NCI-H82 (cell line): ENCODE results near the gene RABL6.
"Not testable (repeated sequence)": the region's sequence is repeated elsewhere in the genome, so short reads cannot be mapped to it uniquely, and the experiment has no call there.

ENCODE experiments used
- DNase-seq: peaks from one replicate; lab custom pipeline; 2025; lab: John Stamatoyannopoulos, UW

The RABL6 gene, protein sequence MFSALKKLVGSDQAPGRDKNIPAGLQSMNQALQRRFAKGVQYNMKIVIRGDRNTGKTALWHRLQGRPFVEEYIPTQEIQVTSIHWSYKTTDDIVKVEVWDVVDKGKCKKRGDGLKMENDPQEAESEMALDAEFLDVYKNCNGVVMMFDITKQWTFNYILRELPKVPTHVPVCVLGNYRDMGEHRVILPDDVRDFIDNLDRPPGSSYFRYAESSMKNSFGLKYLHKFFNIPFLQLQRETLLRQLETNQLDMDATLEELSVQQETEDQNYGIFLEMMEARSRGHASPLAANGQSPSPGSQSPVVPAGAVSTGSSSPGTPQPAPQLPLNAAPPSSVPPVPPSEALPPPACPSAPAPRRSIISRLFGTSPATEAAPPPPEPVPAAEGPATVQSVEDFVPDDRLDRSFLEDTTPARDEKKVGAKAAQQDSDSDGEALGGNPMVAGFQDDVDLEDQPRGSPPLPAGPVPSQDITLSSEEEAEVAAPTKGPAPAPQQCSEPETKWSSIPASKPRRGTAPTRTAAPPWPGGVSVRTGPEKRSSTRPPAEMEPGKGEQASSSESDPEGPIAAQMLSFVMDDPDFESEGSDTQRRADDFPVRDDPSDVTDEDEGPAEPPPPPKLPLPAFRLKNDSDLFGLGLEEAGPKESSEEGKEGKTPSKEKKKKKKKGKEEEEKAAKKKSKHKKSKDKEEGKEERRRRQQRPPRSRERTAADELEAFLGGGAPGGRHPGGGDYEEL

GRCh38 chr9:136807281-136808074 lies at the start of gene RABL6:
Gene RABL6, plus strand, starts transcription at chr9:136807948. Its CDS starts 249 bp downstream, at chr9:136808197.
- DNase-seq, result peak; percentile 79

- no peak for DNase-seq
Measured at GRCh38 chr9:136759001-136759400, 48.7 kb upstream of the RABL6 start.

GRCh38 chr9:136759436-136760325 lies 48.1 kb upstream of the RABL6 start:
- no peak for DNase-seq

DNA sequence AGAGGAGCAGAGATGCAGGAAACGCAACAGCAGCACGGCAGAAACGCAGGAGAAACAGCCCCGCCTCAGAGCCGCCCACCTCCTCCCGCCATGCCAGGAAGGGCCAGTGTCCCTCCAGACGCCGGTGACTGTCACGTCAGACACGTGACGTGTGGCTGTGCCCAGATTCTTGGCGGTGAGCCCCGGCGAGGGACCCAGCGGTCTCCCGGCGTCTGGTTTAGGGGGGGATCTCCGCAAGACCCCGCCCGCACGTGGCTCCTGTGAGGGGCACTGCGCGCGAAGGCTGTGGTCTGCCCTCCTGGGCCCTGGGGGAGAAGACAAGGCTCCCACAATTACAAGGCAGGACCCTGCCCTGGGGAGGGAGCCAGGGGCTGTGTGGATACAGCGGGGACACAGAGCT lies 47.3 kb upstream of the RABL6 start:
- DNase-seq, result no peak

GRCh38 chr9:136760834-136761544 lies 46.8 kb upstream of the RABL6 start:
- peak; percentile 83 for DNase-seq

GRCh38 chr9:136761545-136761981 lies 46.2 kb upstream of the RABL6 start:
- DNase-seq, result no peak

- DNase-seq, result no peak
Measured at GRCh38 chr9:136762221-136762691, 45.5 kb upstream of the RABL6 start.

- DNase-seq, result peak; percentile 92
Measured at GRCh38 chr9:136762915-136763648, 44.7 kb upstream of the RABL6 start.

DNA sequence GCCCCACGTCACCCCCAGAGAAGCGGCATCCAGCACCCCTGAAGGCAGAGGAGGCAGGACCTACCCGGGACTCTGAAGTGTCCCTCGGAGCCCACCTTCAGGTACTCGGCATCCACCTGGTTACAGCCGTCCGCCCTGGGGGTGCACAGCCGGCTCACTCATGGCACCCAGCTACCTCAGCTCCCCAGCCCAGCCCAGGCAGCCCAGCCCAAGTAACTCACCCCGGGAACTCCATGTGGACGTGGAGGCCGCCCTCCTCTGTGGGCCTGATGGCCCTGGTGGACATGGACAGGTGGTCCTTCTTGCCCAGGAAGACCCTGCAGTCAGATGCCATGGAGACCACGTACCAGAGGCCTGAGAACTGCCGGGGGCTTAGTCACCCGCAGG lies 44.1 kb upstream of the RABL6 start:
- DNase-seq, result no peak

DNA sequence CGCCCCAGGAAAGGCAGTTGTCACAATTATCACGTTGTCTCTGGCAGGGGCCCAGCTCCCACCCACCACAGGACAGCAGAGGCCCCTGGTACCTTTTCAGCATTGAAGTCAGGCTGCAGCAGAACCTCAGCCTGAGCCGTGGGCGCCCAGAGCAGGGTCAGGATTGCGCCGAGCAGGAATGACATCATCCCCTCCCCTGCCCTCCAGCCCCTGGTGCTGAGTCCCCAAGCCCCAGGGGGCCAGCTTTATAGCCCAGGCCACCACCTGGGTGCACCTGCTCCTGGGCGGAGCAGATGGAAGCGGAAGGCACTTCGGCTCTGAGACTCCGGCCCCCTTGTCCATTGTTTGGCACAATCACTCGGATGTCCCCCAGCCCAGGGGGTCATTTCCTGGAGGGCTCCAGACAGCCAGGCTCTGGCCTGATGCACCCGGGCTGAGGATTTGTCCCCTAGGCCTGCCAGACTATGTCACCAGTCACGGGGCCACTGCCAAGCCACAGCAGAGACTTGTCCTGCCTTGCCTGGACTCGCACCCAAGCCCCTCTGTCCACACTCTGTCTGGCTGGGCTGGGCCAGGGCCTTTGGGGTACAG lies 43.4 kb upstream of the RABL6 start, which contains the start of gene LCN15:
Gene LCN15, minus strand, starts transcription at position 218 of the 591 bp plus-strand sequence. Its CDS starts 30 bp downstream, at position 188.
- no peak for DNase-seq

DNA sequence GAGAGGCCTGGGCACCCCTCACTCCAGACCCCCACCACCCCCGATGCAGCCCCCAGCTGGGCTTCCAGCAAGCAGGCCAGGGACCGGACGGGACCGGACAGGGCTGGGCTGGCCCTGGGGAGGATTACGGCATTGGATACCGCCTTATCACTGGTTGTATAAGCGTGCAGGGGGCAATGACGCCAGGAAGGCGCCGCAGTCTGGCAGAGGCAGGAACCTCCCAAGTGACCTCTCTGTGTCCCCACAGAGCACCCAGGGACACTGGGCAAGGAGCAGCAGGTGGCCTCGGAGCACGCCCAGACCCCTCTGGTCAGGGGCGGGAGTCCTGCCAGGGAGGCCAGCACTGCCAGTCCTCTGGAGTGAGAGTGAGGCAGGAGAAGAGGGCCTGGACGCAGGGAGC lies 42.7 kb upstream of the RABL6 start:
- no peak for DNase-seq

GRCh38 chr9:136765745-136766409 lies 41.9 kb upstream of the RABL6 start:
- DNase-seq, result not testable (repeated sequence)

- peak; percentile 83 for DNase-seq
Measured at GRCh38 chr9:136766410-136767120, 41.2 kb upstream of the RABL6 start.

DNA sequence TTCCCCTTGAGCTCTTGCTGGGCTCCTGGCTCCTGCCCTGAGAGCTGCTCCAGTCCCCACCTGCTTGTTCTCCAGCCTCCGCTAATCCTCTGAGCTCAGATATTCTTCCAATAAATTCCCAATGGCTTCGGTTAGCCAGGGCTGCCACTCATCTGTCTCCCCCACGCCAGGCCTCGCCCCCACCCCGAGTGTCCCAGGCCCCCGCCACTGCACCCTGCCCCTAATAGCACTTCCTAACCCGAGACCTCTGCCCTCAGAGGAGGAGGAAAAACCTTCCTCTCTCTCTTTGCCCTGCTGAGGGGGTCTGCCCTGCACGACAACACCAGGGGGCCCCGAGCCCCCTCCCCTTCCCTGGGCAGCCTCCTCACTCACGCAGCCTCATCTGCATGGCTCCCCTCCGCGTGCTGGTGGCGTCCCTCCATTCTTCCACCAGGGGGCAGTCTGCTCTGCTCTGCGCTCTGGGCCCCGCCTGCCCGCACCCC lies 38.0 kb upstream of the RABL6 start:
- DNase-seq, result peak; percentile 78

DNA sequence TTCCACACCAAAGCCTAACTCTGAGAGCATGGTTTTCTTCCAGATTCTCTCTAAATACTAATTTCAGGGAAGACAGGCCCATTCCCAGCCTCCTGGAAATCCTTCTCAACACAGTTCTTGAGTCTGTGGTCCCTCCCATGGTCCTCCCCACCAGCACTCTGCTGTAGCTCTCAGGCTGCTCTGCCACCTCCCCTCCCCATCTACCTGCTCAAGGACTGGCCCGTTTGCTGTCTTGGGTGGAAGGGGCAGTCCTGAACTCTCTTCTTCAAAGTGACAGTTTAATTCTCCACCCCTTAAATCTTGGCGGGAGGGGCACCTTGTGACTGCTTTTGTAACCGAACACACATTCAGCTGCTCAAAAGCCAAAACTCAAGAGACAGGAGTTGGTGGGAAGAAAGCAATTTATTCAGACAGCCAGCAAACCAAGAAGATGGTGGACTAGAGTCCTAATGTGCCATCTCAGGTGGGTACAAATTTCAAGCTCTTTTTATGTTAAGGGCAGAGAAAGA lies 35.8 kb upstream of the RABL6 start:
- DNase-seq, result no peak

DNA sequence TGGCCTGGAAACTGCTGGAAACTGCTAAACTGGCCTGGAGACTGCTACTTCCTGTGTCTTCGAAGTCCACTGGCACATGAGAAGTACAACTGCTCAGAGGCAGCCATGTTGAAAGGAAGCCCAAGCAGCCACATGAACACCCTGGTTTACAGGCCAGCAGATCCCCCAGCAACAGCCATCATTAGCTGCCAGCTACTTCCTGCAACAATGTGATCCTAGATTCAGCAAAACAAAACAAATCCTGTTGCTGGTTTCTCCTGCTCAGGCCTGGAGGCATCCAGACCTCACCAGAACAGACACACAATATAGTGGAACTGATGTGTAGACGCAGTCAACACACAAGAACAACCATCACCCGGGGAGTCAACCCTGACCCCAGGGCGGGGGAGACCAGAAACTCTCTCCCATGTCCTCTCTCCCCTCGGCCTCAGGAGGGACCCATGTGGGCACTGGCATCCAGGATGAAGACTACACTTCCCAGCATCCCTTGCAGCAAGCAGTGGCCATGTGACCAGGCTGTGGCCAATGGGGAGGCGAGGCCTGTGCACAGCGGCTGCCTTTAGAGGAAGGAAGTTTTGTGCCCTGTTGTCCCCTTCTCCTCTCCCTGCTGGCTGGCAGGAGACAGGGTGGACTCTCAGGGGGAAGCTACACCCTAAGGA lies 34.2 kb upstream of the RABL6 start:
- peak; percentile 76 for DNase-seq

DNA sequence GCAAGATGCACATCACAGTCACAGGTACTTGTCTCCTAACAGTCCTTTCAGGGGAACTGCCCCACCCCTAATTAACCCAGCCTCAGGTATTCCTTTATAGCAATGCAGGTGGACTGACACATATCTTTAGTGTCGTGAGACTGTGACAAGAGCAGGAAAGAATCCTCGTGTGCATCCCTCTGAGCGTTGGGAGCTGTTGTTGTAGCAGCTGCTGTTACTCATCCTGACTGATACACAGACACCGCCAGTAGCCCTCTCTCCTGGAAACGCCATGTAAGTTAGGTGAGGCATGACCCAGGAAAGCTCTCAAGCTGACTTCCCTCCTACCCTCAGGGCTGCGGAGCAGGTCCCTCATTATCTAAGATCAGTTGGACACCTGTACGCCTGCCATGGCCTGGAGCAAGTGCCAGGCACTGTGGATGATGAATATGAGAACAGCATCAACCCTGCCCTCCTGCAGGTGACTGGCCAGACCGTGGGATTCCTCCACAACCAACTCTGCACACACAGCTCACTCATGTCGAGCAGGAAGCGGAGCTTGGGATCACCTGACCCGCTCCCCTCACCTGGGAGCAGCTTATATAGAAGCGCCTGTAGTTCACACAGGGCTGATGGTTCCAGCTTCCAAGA lies 33.2 kb upstream of the RABL6 start:
- DNase-seq, result no peak
